Fibroblast of skin of right biceps (primary cell): ENCODE measurements around the gene HDDC3.
"Not testable (repeated sequence)": the region's sequence is repeated elsewhere in the genome, so short reads cannot be mapped to it uniquely, and the experiment has no call there.

ENCODE experiments used
- DNase-seq: peaks from one replicate; pipeline ENCODE4 v3.0.0-alpha.2; 2013

The HDDC3 gene

DNA sequence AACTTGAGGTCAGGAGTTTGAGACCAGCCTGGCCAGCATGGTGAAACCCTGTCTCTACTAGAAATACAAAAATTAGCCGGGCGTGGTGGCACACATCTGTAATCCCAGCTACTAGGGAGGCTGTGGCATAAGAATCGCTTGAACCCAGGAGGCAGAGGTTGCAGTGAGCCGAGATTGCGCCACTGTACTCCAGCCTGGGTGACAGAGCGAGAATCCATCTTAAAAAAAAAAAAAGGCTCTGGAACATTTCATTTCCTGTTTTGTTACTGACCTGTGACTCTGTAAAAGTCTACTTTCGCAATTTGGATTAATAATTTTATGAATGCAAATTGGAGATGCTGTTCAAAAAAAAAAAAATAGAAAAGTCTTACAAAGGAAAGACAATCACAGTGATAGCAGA lies 4.2 kb downstream of the HDDC3 start:
- DNase-seq: not testable (repeated sequence)

DNA sequence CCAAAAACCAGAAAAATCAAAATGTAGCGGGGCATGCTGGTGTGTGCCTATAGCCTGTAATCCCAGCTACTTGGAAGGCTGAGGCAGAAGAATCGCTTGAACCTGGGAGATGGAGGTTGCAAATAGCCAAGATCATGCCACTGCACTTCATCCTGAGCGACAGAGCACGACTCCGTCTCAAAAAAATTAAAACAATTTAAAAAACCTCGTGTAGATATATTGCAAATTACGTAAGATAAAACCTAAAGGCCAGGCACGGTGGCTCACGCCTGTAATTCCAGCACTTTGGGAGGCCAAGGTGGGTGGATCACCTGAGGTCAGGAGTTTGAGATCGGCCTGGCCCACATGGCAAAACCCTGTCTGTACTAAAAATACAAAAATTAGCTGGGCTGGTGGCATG lies 5.6 kb downstream of the HDDC3 start:
- DNase-seq: not testable (repeated sequence)

DNA sequence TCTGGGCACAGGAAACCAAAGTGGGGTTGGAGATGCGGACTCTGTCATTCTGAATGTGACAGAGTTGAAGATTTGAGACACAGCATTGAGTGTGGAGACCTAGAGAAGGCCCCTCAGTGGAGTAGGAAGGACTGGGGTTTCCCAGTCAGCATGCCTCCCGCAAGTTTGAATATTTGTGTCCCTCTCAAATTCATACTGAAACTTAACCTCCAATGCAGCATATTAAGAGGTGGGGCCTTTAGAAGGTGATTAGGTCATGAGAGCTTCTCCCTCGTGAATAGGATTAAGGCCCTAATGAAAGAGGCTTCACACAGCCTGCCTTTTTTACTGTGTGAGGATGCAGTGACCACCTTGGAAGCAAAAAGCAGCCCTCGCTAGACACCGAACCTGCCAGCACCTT lies 8.0 kb downstream of the HDDC3 start:
- no peak for DNase-seq

DNA sequence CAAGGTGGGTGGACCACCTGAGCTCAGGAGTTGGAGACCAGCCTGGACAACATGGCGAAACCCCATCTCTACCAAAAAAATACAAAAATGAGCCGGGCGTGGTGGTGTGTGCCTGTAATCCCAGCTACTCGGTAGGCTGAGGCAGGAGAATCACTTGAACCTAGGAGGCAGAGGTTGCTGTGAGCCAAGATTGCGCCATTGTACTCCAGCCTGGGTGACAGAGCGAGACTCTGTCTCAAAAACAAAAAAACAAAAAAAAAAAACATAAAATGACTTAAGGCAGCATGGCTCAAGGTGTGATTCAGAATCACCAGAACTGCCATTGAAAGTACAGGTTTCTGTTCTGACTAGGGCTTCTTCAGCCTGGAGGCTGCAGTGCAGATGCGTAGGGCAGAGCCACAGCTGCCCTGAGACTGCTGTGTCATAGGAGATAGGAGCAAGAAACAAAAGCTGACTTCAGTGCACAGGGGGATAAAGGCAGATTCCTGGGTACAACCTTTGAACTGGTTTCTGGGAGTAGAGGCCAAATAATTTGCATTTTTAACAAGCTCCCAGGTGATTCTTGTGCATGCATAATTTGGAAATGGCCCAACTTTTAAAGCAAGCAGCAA lies 9.5 kb downstream of the HDDC3 start:
- DNase-seq: not testable (repeated sequence)

DNA sequence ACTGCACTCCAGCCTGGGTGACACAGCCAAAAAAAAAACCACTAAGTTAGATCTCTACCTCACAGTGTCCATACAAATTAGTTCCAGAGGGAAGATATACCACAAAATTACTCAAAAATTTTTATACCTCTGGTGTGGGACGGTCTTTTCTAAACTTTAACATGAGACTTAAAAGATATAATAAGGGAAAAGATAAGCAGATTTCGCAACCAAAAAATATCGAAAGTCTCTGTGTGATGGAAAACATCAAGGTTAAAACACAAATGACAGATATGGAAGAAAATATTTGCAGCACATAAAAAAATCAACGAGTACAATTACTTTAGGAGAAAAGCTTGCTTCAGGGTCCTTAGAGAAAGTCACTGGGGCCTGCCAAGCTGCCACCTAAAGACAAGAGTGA lies 10.5 kb downstream of the HDDC3 start:
- no peak for DNase-seq

DNA sequence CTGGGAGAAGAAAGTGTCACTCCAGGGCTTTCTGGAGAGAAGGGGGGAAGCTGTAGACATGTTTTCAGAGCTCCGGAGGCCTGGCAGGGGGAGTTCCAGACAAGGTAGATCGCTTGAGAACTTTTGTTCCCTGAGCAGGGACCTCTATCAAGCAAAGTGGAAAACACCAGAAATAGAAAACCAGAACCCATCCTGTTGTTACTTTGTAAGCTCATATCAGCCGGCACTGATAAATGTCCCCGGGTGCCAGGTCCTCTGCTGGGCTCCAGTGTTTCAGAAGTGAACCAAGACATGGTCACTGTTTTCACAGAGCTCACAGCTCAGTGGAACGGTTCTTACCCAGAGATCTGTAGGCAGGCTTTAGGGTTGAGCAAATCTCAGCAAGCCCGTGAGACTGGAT lies 13.5 kb downstream of the HDDC3 start:
- no peak for DNase-seq

DNA sequence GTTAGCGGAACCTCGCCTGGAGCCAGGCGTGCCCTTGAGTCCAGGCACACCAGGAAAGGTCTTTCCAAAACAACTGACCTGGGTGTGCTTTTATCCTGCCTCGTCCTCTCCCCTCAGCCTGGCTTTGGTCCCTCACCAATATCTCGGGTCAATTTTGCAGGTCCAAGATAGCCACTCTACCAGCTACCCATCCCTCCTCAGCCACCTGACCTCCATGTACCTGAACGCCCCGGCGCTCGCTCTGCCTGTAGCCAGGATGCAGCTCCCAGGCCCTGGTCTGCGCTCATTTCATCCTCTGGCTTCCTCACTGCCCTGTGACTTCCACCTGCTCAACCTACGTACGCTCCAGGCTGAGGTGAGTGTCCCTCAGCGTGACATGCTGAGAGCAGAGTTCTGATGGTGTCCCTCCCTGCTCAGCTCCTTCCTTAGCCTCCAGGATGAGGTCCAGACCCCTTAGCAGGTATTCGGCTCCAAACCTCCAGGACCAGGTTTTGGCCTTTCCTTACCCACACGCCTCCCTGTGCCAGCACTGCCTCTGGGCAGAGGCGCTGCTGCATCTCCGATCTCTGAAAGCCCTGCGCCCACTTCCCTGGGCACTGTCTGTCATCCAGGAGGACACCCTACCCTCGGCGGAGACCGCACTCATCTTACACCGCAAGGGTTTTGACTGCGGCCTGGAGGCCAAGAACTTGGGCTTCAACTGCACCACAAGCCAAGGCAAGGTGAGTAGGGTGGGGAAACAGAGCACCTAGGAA lies 14.1 kb downstream of the HDDC3 start:
- DNase-seq: no peak

DNA sequence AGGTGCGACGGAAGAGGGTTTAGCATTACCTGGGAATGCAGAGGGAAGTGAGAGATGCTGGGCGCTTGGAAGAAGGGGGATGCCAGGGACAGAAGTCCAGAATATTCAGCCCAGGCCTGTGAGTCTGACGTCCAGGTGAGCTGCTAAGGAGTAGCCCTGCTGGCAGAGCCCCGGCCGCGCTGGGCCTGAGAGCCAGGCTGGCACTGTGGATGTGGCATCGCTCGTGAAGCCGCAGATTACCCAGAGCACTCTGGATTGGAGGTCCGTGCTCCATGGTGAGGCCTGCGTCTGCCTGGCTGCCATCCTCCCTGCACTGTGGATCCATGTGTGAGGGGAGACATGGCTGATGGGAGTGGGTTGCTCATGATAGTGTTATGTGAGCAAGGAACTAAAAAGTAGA lies 14.8 kb downstream of the HDDC3 start:
- no peak for DNase-seq

DNA sequence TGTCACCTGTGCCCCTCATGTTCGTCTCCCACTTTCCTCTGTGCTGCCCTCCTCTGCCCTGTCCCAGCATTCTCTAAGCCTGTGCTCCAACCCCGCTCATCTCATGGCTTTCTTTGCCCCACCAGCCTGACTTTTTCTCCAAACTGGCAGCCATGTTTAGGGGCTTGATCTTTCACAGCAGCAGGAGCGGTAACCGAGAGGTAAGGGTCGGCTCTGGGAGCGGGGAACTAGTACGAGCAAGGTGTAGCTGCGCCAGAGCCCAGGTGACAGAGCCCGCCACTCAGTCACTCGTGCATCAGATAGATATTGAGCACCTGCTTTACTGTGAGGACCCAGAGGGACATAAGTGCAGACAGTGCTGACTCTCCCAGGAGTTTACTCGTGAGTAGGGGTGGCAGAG lies 15.9 kb downstream of the HDDC3 start:
- DNase-seq: no peak

DNA sequence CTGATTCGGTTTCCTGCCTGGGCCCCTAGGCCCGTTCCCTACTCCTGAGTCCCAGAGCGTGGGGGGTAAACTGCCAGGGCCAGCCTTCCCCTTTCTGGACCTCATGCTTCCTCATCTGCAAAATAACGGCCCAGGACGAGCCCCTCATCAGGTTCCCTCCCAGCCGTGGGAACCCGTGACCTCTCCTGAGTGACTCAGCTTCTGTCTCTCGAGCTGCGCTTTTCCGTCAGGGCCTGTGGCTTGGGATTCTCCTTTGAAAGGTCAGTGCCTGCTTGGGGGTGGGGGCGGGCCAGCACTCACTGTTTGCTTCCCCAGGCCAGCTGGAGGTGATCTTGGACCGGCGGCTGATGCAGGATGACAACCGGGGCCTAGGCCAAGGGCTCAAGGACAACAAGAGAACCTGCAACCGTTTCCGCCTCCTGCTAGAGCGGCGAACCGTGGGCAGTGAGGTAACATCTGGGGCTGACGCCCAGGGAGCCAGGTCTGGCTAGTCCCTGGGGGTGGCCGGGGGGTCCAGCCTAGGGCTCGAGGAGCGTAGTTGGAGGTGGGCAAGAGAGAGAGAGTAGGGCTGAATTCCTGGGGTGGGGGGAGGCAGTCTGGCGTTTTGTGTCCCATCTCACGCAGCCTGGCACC lies 16.4 kb downstream of the HDDC3 start:
- DNase-seq: no peak

DNA sequence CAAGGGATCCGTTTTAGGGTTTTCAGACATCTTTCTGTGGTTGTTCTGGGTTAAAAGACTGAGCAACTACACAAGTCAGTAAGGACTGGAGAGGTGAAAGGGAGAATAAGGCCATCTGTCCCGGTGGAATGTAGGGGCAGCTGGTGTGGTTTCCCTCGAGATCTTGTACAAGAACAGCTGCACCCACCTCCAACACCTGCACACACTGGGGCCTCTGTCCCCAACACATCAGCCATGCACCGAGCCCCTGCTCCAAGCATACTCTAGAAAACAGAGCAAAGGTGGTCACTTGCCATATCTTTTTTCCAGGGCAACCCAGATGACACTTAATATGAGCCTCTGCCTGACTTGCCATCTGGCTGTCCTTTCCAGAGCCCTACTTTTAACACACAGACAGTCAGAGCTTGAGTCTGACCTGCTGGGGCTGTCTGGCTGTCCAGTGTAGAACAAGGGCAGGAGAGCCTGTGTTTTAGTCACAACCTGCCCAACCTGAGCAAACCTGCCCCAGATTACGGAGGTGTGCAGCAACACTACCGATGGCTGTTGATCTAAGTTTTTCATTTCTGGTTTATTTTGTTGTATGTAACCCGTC lies 17.0 kb downstream of the HDDC3 start:
- DNase-seq: no peak

DNA sequence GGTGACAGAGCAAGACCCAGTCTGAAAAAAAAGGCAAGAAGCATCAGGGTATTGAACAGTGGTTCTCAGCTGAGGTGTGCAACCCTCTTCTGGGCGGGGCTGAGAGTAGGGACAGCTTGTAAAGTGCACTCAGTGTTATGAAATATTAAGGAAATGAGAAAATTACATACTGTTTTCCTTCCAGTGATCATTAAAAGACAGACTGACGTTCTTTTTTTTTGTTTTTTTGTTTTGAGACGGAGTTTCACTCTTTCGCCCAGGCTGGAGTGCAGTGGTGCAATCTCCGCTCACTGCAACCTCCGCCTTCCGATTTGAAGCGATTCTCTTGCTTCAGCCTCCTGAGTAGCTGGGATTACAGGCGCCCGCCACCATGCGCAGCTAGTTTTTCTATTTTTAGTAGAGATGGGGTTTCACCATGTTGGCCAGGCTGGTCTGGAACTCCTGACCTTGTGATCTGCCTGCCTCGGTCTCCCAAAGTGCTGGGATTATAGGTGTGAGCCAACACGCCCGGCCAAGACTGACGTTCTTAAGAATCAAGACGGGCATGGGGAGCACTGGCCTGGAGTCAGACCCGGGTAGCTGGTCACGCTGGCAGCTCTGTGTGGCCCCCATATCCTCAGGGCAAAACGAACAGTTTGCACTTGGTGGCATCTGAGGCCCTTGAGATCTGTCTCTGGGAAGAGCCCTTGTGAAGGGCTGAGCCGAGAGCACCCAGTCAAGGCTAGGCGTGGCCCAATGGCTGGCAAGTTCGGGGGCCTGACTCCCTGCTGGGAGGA lies 17.9 kb downstream of the HDDC3 start:
- no peak for DNase-seq

DNA sequence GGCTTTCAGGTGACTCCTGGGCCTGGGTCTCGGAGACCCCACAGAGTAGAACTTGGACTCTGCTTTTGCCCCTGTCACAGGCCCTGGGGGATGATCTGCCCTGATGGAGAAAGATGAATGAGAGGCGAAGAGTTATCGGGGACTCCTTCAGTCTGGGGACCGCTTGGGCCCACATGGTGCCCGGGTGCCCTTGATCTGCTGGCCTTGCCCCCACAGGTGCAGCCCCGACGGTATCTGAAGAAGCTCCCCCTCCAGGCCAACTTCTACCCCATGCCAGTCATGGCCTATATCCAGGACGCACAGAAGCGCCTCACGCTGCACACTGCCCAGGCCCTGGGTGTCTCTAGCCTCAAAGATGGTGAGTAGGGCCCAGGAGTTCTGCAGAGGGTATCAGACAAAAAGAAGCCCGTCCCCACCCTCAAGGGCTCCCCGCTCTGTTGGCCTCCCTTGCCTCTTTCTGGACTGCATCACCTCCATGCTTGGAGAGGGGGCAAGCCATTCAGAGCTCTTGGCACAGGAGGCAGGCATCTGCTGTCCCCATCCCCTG lies 18.9 kb downstream of the HDDC3 start:
- DNase-seq: no peak

DNA sequence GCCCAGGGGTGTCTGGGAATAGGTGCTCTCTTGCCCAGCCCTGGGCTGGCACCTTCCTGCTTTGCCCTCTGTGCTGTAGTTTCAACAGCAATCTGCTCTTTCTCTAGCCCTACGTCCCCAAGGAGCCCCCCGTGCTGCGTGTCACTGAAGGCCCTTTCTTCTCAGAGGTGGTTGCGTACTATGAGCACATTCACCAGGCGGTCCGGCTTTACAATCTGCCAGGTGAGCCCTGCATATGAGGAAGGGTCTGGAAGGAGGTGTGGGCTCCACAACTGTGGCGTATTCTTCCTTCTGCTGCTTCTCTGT lies 19.6 kb downstream of the HDDC3 start:
- DNase-seq: no peak

DNA sequence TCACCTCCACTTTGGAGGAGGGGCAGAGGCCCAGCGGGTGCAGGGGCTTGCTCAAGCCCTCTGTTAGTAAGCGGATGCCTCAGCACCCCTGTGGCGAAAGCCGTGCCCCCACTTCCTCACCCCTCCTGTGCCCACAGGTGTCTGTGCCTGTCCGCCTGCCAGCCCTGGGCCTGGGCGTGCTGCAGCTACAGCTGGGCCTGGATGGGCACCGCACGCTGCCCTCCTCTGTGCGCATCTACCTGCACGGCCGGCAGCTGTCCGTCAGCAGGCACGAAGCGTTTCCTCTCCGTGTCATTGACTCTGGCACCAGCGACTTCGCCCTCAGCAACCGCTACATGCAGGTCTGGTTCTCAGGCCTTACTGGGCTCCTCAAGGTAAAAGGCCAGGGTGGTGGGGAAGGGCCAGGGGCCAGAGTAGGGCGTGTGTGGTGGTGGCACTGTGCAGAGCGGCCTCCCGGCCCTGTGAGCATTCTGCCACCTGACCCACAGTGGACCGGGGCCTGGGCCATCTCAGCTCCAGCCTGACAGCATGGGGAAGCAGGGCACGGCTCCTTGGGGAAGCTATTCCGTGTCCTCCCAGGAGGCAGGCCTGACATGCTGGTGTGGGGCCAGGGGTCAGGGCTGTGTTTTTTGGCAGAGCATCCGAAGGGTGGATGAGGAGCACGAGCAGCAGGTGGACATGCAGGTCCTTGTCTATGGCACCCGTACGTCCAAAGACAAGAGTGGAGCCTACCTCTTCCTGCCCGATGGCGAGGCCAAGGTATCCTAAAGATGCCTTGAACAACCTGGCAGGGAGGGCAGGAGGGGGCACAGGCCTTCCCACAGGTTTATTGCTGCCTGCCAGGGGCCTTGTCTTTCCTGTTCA lies 20.2 kb downstream of the HDDC3 start:
- DNase-seq: no peak

DNA sequence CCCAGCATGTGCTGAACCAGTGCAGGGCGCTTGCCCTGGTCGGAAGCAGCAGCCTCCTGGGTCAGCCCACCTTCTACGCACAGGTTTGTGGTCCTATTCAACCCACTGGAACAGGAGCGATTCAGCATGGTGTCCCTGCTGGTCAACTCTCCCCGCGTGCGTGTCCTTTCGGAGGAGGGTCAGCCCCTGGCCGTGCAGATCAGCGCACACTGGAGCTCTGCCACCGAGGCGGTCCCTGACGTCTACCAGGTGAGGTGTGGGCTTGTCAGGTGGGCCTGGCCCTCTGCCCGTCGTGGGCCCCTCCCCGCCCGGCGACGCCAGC lies 21.1 kb downstream of the HDDC3 start:
- DNase-seq: no peak

DNA sequence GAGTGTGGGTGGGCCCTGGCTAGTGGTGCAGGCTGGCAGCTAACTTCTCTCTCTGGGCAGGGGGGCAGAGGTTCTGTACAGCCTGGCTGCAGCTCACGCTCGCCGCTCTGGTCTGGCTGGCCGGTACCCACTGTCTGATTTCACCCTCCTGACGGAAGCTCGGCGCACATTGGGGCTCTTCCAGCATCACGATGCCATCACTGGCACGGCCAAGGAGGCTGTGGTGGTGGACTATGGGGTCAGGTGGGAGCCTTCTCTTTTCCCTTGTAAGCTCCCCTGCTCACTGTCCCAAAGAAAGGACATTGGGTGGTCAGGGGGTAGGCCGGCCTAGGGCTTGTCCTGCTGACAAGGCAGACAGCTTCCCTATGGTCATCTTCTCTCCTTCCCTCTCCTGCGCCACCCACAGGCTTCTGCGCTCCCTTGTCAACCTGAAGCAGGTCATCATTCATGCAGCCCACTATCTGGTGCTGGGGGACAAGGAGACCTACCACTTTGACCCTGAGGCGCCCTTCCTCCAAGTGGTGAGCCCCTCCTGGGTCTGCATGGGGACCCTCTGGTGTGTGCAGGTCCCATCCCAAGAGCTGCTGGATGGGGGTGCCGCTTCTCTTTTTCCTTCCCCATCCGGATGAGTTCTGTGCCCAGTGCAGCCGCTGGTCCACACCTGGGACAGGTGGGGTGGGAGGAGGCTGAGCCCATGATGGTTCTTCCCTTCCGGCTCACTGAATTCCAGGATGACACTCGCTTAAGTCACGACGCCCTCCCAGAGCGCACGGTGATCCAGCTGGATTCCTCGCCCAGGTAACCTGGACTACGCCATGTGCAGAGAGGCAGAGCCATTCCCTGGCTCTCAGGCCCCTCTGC lies 21.7 kb downstream of the HDDC3 start:
- no peak for DNase-seq

DNA sequence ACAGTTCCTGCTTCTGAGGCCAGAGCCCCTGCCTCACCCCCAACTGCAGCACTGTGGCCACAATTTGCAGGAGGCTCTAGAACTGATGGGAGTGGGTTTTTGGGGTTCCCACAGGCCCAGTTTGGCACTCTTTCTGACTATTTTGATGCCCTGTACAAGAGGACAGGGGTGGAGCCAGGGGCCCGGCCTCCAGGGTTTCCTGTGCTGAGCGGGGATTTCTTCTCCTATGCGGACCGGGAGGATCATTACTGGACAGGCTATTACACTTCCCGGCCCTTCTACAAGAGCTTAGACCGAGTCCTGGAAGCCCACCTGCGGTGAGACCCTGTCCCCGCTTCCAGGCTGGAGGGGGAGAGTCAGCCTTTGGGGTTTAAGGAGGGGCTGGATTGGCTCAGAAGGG lies 22.4 kb downstream of the HDDC3 start:
- DNase-seq: no peak

DNA sequence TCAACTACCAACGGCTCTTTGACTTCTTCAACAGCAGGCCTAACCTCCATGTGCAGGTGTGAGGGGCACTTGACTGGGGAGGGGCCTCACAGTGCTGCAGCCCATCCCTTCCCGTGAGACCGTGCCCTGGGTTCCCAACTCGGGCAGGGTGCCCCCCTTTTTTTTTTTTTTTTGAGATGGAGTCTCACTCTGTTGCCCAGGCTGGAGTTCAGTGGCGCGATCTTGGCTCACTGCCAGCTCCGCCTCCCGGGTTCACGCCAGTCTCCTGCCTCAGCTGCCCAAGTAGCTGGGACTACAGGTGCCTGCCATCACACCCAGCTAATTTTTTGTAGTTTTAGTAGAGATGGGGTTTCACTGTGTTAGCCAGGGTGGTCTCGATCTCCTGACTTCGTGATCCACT lies 22.9 kb downstream of the HDDC3 start:
- DNase-seq: not testable (repeated sequence)

DNA sequence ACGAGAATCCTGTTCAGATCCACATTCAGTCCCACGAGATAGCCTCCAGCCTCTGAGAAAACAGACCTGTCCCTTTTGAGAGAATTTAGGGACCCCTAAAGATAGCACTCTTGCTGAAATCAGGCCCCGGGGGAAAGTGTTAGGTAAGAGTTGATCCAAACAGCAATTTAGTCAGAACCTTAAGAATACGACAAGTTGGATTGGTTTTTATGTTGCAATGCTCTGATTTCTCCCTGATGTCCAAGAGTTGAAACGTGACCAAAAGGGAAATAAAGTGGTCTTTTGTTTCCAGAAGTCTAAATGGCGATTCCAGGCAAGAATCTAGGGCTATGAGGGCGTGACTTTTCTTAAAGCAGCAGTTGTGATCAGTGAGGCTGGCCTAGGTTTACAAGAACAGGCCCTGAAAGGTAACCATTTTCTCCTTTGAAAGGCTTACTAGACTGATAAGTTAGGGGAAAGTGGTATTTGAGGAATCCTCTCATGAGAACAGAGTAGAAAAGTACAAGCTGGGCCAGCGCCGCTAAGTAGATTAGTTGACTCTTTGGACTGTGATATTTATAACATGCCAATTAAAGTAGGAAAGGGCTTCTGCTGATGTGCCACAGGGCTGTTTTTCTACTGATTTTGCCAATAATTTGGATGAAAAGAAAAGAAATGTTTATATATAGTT lies 24.4 kb downstream of the HDDC3 start:
- no peak for DNase-seq
